Stimulated activated CD8-positive, alpha-beta memory T cell treated with anti-CD3 and anti-CD28 coated beads, Interleukin-7, amount 100 ng/mL, for 4 hours (primary cell): ENCODE measurements around the gene TSPAN6.

ENCODE experiments used
- DNase-seq, 2 donors: peaks; one replicate each; pipeline ENCODE4 v3.0.0-alpha.2; 2020; ENCODE audit warnings: low read depth in 2 of 2

The TSPAN6 gene

GRCh38 chrX:100647739-100648138 is 11.1 kb upstream of the TSPAN6 start:
- no peak for DNase-seq

DNA sequence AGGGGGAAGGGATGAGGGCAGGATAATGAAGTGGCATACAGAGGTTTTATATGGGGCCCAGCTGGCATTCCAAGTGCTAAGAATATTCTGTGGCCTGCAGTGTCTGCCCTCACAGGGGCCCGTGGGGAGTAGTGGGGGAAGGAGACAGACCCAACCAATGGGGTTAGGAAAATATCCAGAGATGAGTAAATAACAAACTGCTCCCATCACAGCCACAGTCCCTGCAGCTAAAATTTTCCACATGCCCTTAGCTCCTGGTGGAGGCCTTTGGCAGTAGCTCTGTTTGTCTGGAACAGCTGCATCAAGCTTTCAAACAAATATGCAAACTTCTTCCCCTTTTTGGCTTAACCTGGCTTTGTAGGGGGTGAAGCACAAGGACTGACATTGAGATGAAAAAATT is 10.5 kb upstream of the TSPAN6 start:
- DNase-seq: no peak

GRCh38 chrX:100645106-100645505 is 8.5 kb upstream of the TSPAN6 start:
- DNase-seq: no peak

DNA sequence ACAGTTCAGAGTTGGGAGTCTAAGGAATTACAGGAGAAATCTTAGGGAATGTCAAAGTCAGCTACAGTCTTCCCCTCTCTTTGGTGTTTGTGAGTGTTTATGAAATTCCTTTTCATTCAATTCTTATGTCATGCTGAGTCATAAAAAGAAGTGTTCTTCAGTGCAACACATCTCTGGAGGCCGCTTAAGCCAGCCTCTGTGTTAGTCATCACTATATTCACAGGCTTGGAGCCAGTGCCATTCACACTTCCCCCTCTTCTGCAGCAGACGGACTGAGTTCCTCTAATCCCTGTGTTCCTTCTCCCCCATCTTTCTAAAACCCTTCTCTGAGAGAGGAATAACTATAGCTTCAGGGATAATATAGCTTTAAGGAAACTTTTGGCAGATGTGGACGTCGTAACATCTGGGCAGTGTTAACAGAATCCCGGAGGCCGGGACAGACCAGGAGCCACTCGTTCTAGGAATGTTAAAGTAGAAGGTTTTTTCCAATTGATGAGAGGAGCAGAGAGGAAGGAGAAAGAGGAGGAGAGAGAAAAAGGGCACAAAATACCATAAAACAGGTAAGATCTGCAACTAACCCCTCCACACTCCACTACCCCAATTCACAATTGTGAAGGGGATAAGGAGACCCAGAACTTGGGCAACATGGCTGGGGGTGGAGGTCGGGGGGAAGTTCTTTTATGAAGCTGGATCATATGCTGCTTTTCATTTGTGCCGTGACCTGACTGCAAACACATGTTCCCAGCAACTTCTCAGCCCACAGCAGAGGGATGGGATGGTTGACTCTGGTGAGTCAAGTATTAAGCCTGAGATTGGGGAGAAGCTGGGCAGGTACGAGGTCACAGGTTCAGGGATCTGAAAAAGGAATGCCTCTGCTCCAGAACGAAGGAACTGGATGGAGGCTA is 7.6 kb upstream of the TSPAN6 start, which contains the start of gene SRPX2:
SRPX2 (plus strand) TSS at position 244 of the 905 bp plus-strand sequence. CDS start 2,124 bp downstream, outside the sequence.
- DNase-seq: no peak

DNA sequence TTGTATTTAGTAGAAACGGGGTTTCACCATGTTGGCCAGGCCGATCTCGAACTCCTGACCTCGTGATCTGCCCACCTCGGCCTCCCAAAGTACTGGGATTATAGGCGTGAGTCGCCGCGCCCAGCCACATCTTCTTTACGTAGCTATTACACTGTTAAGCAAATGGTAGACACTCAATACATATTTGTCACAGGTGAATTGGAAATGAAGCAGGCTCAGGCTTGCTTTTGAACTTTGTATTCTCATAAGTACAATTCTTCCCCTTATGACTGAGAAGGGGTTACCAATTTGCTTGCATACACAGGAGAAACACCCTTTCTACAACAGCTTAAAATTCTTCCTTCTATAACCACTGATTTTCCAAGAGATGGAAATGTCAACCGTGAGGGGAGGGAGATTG is 6.6 kb upstream of the TSPAN6 start:
- no peak for DNase-seq

DNA sequence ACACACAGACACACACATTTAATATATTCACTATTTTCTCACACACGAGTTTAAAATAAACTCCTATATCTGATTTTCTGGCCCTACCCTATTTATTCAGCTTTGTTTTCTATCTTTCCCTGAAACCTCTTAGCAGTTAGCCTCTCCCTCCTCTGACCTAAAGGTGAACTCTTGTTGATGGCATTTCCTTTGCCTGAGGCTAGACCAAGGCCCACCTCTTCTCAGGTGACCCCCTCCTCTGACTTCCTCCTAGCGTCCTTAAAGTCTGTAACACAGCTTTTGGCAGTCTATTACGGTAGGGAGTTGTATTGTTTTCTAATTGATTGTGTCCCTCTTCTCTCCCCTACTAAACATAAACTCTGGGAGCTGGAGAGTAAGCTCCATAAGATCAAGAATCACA is 5.7 kb upstream of the TSPAN6 start:
- no peak for DNase-seq

DNA sequence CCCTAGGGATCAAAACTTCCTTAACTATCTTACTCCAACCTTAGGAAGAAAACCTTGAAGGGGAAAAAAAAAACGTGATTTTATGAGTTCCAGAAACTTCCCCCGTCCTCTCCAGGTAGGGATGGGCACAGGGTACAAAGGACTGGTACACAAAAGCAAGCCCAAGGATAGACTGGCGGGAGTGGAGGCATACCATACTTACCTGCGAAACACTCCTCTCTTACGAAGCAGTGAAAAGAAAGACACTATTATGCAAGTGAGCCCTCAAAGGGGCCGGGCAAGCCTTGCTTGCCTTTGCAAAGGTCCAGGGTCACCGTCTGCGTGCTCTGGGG is 651 bp downstream of the TSPAN6 start:
- DNase-seq: no peak

- DNase-seq: no peak
Measured at GRCh38 chrX:100635040-100635439, 1.6 kb downstream of the TSPAN6 start.

- no peak for DNase-seq
Measured at GRCh38 chrX:100625985-100626491, 10.6 kb downstream of the TSPAN6 start.

- DNase-seq: no peak
Measured at GRCh38 chrX:100623001-100623400, 13.6 kb downstream of the TSPAN6 start.

- no peak for DNase-seq
Measured at GRCh38 chrX:100615005-100615404, 21.6 kb downstream of the TSPAN6 start.

DNA sequence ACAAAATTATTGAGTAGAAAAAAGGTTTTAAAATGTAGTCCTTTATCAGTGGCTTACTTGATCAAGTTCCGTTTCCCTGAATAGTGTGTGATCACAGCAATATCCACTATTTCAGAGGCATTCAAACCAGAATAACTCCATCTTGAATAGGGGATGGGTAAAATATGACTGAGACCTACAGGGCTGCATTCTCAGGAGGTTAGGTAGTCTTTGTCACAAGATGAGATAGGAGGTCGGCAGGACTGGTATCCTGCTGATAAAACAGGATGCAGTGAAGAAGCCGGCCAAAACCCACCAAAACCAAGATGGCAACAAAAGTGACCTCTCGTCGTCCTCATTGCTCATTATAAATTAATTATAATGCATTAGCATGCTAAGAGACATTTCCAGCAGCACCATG is 24.7 kb downstream of the TSPAN6 start:
- DNase-seq: no peak

DNA sequence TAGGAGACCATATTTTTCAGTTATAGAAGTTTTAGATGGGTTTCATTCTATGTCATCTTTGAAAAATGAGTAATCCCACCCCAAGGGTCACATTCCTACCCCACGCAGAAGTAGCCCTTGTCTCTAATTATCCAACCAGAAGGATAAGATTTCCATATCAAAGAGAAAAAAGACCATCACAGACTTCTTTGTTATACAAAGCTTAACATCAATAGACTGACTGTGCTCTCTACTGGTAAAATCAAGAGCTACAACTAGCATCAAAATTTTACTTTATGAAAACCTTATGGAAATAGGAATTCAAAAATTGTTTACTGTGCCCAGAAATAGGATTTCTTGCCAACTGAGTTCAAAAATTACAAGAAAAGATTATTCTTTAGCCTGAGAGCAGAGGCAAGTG is 27.0 kb downstream of the TSPAN6 start:
- DNase-seq: no peak

DNA sequence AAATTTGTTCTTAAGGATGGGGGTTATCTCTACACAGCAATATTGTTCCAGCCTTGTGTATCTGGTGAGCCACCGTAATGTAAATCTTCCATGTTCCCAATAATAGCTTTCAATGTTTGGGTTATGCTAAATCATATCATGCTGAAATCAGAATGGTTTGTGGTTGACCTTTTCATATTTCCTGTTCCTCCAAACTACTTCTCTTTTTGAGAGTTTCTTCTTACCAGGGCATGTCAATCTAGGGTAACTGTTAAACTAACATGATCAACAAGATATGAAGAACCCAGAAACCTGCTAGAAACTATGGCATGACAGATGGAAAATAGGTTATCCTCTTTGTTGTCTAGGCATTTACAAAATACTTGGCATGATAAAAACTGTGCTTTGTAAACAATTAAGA is 29.9 kb downstream of the TSPAN6 start:
- DNase-seq: no peak

GRCh38 chrX:100600758-100601157 is 35.8 kb downstream of the TSPAN6 start:
- no peak for DNase-seq

DNA sequence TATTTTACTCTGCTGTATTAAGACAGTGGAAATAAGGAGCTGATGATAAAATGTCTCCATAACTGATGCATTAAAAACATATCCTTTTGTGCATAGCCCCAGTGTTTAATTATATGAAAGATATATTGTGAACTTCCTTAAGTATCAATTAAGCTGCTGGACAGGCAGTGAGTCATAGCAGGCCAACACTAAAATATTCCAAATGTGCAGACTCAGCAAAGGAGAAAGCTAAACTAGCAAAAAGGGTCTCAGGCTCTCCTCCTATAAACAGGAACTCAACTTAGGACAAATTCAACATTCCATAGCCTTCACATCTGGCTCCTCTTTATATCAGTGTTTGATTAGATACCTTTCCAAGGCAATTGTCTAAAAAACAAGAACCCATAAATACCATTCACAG is 36.3 kb downstream of the TSPAN6 start:
- no peak for DNase-seq

- no peak for DNase-seq
Measured at GRCh38 chrX:100599456-100599855, 37.1 kb downstream of the TSPAN6 start.

GRCh38 chrX:100596601-100597000 is 40.0 kb downstream of the TSPAN6 start:
- no peak for DNase-seq

GRCh38 chrX:100593581-100593980 is 43.0 kb downstream of the TSPAN6 start:
- no peak for DNase-seq

DNA sequence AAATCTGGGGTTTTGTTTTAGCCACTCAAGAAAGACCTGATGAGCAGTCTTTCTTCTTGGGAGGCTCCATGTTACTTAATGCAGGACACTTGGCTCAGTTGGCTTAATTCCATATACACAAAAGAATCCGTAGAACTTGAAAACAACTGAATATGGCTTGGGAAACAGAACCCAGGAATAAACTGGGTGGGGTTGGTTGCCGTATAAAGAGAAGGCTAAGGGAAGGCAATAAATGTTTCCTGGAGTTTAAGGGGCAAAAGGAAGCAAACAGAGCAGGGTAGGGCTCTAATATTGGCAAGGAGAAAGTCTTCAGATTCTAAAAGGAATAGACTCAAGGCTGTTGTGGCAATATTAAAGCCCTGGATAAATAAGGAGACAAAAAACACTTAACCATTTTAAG is 43.5 kb downstream of the TSPAN6 start:
- DNase-seq: no peak

GRCh38 chrX:100591256-100592051 is 45.2 kb downstream of the TSPAN6 start:
- DNase-seq: no peak

GRCh38 chrX:100587861-100588260 is 48.7 kb downstream of the TSPAN6 start:
- DNase-seq: no peak

- DNase-seq: no peak
Measured at GRCh38 chrX:100586747-100587146, 49.9 kb downstream of the TSPAN6 start.
